ENCODE data around the gene L3MBTL3.
"Not testable (repeated sequence)": the region's sequence is repeated elsewhere in the genome, so short reads cannot be mapped to it uniquely, and the experiment has no call there.

The L3MBTL3 gene

DNA sequence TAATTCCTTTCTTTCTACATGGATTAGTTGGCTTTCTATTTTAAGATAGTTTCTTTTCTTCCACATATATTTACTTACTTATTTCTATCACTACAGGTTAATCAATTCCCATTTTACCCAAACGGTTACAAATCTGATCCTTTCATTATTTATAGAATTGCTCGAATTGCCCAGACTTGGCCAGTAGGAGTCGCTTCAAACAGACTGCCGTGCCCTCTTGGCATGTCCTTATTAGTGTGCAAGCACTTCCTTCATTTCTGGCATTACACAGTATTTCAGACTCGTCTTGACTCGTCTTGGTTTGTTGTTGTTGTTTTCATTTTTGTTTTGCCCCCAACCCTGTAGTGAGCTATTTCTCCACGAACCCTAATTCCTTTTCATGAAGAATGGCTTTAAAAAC lies 129.8 kb downstream of the L3MBTL3 start:
- no peak for ATAC-seq
- TF ChIP-seq RARB (CRISPR knock-in tag; IDR thresholded peaks at IDR 0.05), result no peak
- TF ChIP-seq, protein P1, sequence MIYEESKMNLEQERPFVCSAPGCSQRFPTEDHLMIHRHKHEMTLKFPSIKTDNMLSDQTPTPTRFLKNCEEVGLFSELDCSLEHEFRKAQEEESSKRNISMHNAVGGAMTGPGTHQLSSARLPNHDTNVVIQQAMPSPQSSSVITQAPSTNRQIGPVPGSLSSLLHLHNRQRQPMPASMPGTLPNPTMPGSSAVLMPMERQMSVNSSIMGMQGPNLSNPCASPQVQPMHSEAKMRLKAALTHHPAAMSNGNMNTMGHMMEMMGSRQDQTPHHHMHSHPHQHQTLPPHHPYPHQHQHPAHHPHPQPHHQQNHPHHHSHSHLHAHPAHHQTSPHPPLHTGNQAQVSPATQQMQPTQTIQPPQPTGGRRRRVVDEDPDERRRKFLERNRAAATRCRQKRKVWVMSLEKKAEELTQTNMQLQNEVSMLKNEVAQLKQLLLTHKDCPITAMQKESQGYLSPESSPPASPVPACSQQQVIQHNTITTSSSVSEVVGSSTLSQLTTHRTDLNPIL (CRISPR knock-in tag; IDR thresholded peaks at IDR 0.05; ENCODE audit: low read depth), result no peak
- TF ChIP-seq ZNF565 (CRISPR knock-in tag; conservative IDR thresholded peaks at IDR 0.05; ENCODE audit: low read depth), result no peak
- TF ChIP-seq, protein P2, sequence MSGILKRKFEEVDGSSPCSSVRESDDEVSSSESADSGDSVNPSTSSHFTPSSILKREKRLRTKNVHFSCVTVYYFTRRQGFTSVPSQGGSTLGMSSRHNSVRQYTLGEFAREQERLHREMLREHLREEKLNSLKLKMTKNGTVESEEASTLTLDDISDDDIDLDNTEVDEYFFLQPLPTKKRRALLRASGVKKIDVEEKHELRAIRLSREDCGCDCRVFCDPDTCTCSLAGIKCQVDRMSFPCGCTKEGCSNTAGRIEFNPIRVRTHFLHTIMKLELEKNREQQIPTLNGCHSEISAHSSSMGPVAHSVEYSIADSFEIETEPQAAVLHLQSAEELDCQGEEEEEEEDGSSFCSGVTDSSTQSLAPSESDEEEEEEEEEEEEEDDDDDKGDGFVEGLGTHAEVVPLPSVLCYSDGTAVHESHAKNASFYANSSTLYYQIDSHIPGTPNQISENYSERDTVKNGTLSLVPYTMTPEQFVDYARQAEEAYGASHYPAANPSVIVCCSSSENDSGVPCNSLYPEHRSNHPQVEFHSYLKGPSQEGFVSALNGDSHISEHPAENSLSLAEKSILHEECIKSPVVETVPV (CRISPR knock-in tag; IDR thresholded peaks at IDR 0.05), result no peak
- no peak for TF ChIP-seq ZC3H10 (CRISPR knock-in tag; IDR thresholded peaks at IDR 0.05)
- TF ChIP-seq, protein P3, sequence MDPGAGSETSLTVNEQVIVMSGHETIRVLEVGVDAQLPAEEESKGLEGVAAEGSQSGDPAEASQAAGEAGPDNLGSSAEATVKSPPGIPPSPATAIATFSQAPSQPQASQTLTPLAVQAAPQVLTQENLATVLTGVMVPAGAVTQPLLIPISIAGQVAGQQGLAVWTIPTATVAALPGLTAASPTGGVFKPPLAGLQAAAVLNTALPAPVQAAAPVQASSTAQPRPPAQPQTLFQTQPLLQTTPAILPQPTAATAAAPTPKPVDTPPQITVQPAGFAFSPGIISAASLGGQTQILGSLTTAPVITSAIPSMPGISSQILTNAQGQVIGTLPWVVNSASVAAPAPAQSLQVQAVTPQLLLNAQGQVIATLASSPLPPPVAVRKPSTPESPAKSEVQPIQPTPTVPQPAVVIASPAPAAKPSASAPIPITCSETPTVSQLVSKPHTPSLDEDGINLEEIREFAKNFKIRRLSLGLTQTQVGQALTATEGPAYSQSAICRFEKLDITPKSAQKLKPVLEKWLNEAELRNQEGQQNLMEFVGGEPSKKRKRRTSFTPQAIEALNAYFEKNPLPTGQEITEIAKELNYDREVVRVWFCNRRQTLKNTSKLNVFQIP (CRISPR knock-in tag; IDR thresholded peaks at IDR 0.05; ENCODE audit: borderline replicate concordance, low read depth), result no peak
- no peak for TF ChIP-seq ZFP30 (CRISPR knock-in tag; IDR thresholded peaks at IDR 0.05)
- no peak for TF ChIP-seq ZNF70 (CRISPR knock-in tag; IDR thresholded peaks at IDR 0.05)
- no peak for TF ChIP-seq PPARA (CRISPR knock-in tag; IDR thresholded peaks at IDR 0.05; ENCODE audit: borderline replicate concordance)
- no peak for TF ChIP-seq ESRRG (CRISPR knock-in tag; IDR thresholded peaks at IDR 0.05)
- TF ChIP-seq ZFP3 (CRISPR knock-in tag; IDR thresholded peaks at IDR 0.05), result no peak
- no peak for TF ChIP-seq SNAI2 (CRISPR knock-in tag; IDR thresholded peaks at IDR 0.05)
- no peak for TF ChIP-seq GLIS3 (CRISPR knock-in tag; IDR thresholded peaks at IDR 0.05)
- TF ChIP-seq, protein P4, sequence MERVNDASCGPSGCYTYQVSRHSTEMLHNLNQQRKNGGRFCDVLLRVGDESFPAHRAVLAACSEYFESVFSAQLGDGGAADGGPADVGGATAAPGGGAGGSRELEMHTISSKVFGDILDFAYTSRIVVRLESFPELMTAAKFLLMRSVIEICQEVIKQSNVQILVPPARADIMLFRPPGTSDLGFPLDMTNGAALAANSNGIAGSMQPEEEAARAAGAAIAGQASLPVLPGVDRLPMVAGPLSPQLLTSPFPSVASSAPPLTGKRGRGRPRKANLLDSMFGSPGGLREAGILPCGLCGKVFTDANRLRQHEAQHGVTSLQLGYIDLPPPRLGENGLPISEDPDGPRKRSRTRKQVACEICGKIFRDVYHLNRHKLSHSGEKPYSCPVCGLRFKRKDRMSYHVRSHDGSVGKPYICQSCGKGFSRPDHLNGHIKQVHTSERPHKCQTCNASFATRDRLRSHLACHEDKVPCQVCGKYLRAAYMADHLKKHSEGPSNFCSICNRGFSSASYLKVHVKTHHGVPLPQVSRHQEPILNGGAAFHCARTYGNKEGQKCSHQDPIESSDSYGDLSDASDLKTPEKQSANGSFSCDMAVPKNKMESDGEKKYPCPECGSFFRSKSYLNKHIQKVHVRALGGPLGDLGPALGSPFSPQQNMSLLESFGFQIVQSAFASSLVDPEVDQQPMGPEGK (CRISPR knock-in tag; IDR thresholded peaks at IDR 0.05; ENCODE audit: borderline replicate concordance), result no peak
- no peak for TF ChIP-seq ZNF8 (CRISPR knock-in tag; IDR thresholded peaks at IDR 0.05)
- no peak for TF ChIP-seq ARNTL (CRISPR knock-in tag; IDR thresholded peaks at IDR 0.05; ENCODE audit: borderline replicate concordance, low read depth)
- no peak for TF ChIP-seq BACH2 (CRISPR knock-in tag; IDR thresholded peaks at IDR 0.05; ENCODE audit: borderline replicate concordance)
- TF ChIP-seq ISL1 (CRISPR knock-in tag; IDR thresholded peaks at IDR 0.05), result no peak
- no peak for TF ChIP-seq TCF4 (CRISPR knock-in tag; IDR thresholded peaks at IDR 0.05; ENCODE audit: borderline replicate concordance)
- TF ChIP-seq OSR1 (CRISPR knock-in tag; IDR thresholded peaks at IDR 0.05), result no peak

DNA sequence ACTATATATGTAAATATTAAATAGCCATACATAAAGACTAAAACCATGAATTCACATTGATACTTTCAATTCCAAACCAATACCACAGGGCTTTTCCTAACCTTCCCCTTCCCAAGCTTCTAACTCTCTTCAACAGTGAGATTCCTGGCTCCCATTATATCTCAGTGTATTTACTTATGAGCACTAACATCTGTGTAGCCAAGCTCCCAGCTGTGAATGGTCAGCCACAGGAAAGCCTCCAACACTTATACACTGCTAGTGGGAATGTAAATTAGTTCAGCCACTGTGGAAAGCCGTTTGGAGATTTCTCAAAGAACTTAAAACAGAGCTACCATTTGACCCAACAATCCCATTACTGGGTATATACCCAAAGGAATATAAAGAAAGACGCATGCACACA lies 130.6 kb downstream of the L3MBTL3 start:
- ATAC-seq, result not testable (repeated sequence)

DNA sequence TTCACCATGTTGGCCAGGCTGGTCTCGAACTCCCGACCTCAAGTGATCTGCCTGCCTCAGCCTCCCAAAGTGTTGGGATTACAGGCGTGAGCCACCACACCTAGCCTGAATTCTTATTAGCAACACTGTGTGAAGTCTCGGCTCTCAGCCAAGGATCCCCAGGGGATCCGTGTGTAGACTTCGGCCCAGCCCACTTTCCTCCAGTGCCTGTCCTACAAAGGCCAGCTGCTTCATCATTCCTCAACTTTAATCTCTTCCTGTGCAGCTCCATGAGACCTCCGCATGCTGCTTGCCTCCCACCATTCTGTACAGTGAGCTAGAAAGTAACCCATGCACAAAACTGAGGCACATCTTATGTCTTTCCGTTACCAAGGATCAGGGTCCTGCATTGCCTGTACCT lies 132.5 kb downstream of the L3MBTL3 start:
- ATAC-seq, result no peak
- TF ChIP-seq SNAI2 (CRISPR knock-in tag; IDR thresholded peaks at IDR 0.05) (no peak), ZNF565 (CRISPR knock-in tag; conservative IDR thresholded peaks at IDR 0.05; ENCODE audit: low read depth) (no peak)

DNA sequence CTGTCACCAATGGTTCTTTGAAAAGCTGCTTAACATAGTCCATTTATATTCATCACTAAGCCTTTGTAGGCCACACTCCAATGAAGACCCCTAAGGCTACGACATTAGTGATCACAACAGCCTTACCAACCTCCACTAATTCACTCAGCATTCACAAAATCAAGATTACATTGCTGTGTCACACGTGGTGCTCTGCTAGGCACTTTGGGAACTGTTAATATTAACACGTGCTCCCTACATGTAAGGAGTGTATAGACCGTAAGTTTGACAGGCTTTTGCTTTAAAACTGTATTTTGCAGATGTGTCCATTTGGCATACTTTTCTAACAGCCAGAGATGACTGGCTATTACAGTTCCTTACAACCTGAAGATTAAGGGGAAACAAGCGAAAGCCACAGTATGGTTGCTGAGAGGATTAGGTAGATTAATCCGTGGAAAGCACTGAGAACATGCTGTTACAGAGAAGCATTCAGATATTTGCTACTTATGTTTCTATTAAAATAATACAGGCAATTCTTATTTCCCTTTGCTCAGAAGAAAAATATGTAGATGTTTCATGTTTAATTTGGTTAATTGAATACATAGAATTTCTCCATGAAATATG lies 134.6 kb downstream of the L3MBTL3 start:
- ATAC-seq, result no peak

More for the DNA sequence above, 134.6 kb downstream of the L3MBTL3 start:
- TF ChIP-seq TOX (CRISPR knock-in tag; IDR thresholded peaks at IDR 0.05; ENCODE audit: borderline replicate concordance), result no peak
- TF ChIP-seq GLIS3 (CRISPR knock-in tag; IDR thresholded peaks at IDR 0.05), result no peak
- TF ChIP-seq OSR1 (CRISPR knock-in tag; IDR thresholded peaks at IDR 0.05), result no peak
- no peak for TF ChIP-seq PPARA (CRISPR knock-in tag; IDR thresholded peaks at IDR 0.05; ENCODE audit: borderline replicate concordance)
- TF ChIP-seq RARB (CRISPR knock-in tag; IDR thresholded peaks at IDR 0.05), result no peak
- no peak for TF ChIP-seq ZNF70 (CRISPR knock-in tag; IDR thresholded peaks at IDR 0.05)
- no peak for TF ChIP-seq ZC3H10 (CRISPR knock-in tag; IDR thresholded peaks at IDR 0.05)
- TF ChIP-seq, protein P1 (CRISPR knock-in tag; IDR thresholded peaks at IDR 0.05; ENCODE audit: low read depth), result no peak
- TF ChIP-seq, protein P2 (CRISPR knock-in tag; IDR thresholded peaks at IDR 0.05), result no peak
- TF ChIP-seq ZFP30 (CRISPR knock-in tag; IDR thresholded peaks at IDR 0.05), result no peak
- no peak for TF ChIP-seq ARNTL (CRISPR knock-in tag; IDR thresholded peaks at IDR 0.05; ENCODE audit: borderline replicate concordance, low read depth)
- TF ChIP-seq ZNF8 (CRISPR knock-in tag; IDR thresholded peaks at IDR 0.05), result no peak
- TF ChIP-seq, protein P4 (CRISPR knock-in tag; IDR thresholded peaks at IDR 0.05; ENCODE audit: borderline replicate concordance), result no peak
- TF ChIP-seq ZNF565 (CRISPR knock-in tag; conservative IDR thresholded peaks at IDR 0.05; ENCODE audit: low read depth), result no peak
